Measurements from ENCODE around the gene SNAI3.
A peak's percentile ranks its signal among the peaks of the same experiment; 100 is the strongest.

Gene SNAI3

GRCh38 chr16:88721236-88721635 is 34.9 kb upstream of the SNAI3 start:
- no peak for DNase-seq (ENCODE audit: low spot score)

GRCh38 chr16:88720396-88720970 is 34.2 kb upstream of the SNAI3 start:
- no peak for DNase-seq (ENCODE audit: low spot score)

- no peak for DNase-seq (ENCODE audit: low spot score)
These were observed 33.6 kb upstream of the SNAI3 start for GRCh38 chr16:88719933-88720296.

DNA sequence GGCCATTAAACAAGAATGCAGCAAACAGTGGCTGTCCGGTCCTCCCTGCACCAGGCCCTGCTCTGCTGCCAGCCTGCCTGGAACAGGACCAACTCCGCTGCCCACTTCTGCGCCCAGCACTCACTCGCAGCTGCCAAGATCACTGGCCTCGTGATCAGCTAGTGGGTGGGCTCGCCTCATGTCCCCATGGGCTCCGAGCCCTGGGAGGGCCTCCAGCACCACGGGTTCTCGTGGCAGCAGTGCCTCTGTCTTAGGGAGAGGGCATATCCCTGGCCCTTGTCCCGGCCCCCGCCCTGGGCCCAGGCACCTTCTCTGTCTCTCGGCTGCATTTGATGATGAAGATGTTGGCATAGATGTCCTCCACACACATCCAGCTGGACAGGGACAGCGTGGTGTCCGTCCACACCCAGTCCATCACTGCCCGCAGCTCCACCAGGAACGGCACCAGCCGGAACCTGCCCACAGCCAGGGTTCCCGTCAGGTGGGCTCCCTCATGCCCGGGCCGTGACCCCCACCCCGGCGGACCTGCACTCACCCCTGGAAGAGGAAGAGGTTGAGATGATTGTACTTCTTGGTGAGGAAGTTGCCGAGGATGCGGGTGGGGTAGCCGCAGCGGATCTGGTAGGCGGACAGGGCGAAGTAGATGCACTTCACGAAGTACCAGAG is 33.1 kb upstream of the SNAI3 start:
- DNase-seq (ENCODE audit: low spot score): no peak

- DNase-seq (ENCODE audit: low spot score): no peak
These were observed 31.9 kb upstream of the SNAI3 start for GRCh38 chr16:88718178-88718577.

DNA sequence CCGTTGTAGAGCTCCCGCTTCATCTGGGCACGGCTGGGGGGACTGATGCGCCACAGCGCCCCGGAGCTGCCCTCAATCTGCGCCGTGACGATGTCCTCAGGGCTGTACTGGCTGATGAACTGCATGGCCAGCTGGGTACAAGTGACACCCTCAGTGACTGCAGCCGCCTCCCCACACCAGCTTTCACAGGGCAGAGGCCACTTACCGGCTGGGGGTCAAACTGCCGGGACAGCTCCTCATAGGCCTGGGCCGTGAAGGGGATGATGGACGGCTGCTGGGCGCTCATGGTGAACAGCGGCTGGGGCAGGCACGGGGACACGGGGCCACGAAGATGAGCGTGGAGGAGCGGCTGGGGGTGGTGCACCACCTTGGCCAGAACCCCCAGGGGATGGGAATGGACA is 30.3 kb upstream of the SNAI3 start:
- DNase-seq (ENCODE audit: low spot score): no peak

GRCh38 chr16:88716201-88716600 is 29.9 kb upstream of the SNAI3 start:
- no peak for DNase-seq (ENCODE audit: low spot score)

- DNase-seq (ENCODE audit: low spot score): no peak
These were observed 29.2 kb upstream of the SNAI3 start for GRCh38 chr16:88715312-88716190.

DNA sequence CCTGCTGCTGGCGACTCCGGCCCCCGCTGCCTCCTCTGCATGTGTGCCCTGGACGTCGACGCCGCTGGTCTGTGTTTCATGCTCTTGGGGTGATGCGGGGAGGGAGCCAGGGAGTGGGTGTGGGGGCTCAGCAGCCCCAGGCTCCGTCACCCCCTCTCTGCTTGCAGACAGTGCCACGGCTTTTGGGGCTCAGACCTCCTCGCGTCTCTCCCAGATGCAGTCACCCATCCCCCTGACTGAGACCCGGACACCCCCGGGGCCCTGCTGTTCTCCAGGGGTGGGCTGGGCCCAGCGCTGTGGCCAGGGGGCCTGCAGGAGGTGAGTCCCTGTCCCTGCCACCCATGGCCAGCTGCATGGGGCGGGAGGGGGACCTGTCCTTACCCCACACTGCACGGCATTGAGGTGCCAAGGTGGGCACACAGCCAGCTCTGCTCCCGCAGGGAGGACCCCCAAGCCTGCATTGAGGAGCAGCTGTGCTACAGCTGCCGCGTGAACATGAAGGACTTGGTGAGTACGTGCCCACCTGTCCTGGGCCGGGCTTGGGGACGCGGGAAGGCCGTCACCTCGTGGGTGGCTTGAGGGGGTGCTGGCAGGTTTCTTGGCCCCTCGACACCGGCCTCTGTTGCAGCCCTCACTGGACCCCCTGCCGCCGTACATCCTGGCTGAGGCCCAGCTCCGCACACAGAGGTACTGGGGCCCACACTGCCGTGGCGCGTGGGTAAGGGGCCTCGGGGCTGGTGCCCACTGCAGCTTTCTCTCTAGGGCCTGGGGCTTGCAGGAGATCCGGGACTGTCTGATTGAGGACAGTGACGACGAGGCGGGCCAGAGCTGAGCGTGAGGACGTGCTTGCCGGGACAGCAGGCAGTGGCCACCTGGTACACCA is 28.4 kb upstream of the SNAI3 start:
- no peak for DNase-seq (ENCODE audit: low spot score)

DNA sequence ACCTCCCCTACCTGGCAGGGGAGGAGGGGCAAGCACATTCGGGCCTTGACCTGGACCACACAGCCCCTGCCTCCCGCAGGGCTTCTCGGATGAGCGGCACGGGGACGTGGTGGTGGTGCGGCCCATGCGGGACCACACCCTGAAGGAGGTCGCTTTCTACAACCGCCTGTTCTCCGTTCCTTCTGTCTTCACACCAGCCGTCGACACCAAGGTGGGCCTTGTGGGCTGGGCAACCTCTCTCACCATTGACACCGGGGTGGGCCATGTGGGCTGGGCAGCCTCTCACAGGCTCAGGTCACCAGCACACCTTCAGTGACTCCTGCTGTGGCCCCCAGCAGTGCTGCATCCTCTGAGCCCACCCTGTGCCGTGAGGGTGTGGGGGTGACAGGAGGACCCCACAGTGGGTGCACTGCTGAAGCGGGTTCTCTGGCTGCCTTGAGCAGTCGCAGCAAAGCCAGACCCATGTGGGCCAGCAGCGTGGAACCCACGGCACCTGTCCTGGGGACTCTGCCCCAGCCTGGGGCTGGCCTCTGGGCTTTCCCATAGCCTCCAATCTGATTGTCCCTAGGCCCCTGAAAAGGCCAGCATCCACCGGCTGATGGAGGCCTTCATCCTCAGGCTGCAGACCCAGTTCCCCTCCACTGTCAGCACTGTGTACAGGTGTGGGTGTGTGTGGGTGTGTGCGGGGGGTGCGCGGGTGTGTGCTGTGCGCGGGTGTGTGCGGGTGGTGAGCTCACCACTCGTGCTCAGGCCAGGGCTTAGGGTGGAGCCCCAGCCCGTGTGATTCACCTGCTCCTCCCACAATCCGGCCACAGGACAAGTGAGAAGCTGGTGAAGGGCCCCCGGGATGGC is 27.5 kb upstream of the SNAI3 start:
- DNase-seq (ENCODE audit: low spot score): no peak

- no peak for DNase-seq (ENCODE audit: low spot score)
These were observed 26.7 kb upstream of the SNAI3 start for GRCh38 chr16:88713054-88713453.

DNA sequence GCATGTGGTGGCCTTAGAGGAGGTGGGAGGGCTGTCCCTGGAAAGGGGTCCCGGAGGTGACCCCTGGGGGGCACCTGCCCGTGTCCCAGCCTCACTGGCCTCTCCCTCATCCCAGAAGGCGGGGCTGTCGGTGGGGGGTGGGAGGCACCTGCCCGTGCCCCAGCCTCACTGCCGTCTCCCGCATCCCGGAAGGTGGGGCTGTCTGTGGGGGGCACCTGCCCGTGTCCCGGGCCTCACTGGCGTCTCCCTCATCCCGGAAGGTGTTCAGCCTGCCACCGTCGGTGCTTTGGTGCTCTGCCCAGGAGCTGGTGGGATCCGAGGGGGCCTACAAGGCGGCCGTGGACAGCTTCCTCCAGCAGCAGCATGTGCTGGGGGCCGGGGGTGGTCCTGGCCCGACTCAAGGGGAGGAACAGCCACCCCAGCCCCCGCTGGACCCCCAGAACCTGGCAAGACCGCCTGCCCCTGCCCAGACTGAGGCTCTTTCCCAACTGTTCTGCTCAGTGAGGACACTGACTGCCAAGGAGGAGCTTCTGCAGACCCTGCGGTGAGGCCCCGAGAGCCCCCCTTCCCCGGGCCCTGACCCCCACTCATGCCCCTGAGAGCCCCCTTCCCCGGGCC is 26.2 kb upstream of the SNAI3 start:
- no peak for DNase-seq (ENCODE audit: low spot score)

DNA sequence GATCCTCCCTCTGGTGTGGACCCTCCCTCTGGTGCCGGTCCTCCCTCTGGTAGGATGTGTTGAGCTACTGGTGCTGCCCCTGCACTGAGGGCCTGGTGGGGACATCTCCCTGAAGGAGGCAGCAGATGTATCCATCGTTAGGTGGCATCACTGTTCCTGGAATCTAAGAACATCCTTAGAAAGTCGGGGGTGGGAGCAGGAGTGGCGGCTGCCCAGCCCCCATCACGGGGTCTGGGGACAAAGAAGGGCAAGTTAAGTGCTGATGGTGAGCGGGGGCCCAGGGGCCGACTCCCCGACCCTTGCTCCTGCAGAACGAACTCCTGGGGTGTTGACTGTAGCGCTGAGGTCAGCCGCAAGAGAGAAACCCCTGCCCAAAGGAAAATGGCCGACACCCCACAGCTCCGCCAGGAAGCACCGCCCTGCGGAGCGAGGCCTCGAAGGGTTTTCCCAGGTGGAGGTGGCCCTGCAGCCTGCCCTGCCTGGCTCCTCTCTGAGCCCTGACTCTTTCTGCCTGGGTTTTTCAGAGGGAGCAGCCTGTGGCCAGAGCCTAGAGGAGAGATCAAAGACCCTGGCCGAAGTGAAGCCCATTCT is 25.5 kb upstream of the SNAI3 start:
- no peak for DNase-seq (ENCODE audit: low spot score)

DNA sequence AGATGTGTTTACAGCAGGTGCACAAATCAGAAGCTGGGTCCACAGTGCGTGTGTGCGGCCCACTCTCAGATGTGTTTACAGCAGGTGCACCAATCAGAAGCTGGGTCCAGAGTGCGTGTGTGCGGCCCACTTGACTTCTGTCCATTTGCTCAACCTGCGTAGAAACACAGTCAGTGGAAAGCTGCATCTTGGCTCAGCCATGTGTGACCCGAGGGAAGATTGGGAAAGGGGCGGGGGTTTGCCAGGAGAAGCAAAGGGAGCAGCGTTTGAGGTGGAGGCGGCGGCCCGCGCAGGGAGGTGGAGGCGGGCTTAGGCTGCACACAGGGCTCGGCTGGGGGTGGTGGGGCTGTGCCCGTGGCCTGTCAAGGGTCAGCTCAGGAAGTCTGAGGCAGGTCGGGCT is 24.2 kb upstream of the SNAI3 start:
- no peak for DNase-seq (ENCODE audit: low spot score)

DNA sequence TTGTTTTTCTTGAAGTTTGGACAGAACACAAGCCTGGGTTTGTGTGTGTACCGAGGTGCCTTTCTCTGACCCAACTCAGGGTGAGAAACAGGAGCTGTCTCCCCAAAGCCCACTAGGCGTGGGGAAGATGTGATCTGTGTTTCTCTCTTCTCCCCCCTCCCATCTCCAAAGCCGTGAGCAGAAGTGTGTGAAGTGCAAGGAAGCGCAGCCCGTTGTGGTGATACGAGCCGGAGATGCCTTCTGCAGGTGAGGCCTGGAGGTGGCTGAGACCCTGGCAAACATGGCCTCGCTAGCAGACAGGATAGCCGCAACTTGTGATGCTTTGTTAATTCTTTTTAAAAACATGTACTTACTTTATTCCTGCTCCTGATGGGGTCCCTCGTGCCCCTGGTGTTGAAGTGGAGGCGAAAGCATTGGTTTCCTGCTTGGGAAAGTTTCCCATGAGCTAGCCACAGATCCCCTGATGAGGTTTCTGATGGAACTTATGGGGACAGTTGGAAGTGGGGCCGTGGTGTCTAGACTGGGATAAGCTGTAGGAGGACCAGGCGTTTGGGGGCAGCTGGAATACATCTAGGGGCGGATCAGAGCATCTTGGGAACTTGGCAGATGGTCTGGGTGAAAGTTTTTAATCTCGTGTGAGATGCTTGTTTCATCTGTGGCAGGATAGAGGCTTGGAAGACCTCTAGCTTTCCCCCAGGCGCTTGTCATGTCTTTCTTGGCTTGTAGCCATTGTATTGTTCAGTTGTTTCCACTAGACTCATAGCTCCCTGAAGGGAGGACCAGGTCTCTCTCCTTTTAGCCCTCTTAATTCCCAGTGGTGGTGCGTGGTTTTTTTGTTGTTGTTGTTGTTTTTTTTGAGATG is 20.9 kb upstream of the SNAI3 start:
- no peak for DNase-seq (ENCODE audit: low spot score)

DNA sequence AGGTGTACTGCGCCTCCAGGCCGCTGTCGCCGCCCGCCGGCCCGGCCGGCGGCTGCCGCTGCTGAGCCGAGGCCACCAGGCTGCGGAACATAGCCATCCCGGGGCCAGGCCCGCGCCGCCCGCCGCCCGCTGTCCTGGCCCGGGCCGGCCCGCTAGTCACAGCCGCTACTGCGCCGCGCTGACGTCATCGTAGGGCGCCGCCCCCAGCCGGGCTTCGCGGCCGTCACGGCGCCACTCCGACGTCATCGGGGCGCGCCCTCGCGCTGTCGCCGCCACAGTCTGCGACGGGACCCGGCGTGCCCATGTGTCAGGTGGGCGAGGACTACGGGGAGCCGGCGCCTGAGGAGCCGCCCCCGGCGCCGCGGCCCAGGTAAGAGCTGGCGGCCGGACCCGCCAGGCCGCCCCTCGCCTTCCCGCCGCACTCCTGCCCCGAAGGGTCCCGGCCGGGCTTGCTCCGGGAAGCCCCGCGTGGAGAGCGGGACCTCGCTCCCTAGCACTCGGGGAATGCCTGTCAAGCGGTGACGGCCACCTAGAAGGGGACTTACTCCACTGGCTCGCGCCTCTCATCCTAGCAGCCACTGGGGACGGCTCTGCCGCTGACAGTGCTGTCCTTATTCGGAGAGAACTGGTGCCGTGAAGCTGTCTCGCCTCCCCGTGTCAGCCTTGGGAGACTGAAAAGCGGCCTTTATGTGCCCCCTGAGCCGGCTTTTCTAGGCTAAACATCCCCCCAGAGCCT is 20.1 kb upstream of the SNAI3 start, which contains the start of the genes CTU2 and RNF166:
CTU2 (plus strand) TSS at position 275 of the 736 bp plus-strand sequence; CDS start at position 303, 28 bp downstream.
RNF166 (minus strand) TSS at position 180 of the 736 bp plus-strand sequence; CDS start at position 97, 83 bp downstream.
- peak; percentile 93 for DNase-seq (ENCODE audit: low spot score)

DNA sequence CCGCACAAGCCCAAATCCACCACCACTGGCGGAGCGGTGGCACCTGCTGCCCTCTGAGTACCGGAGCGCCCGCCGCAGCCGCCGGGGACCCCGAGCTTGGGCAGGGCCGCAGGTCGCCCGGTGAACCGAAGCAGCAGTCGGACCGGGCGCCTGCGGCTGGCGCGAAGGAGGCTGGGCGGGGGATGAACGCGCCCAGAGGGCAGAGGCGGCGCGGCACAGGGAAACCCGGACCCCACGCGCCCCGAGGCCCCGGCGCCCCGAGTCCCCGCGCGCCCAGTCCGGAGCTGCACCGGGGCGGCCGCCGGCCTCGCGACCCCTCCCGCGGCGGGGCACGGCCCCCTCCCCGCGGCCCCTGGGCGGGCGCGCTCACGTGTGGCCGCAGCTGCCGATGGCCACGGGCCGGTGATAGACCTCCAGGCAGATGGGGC is 19.5 kb upstream of the SNAI3 start:
- no peak for DNase-seq (ENCODE audit: low spot score)

DNA sequence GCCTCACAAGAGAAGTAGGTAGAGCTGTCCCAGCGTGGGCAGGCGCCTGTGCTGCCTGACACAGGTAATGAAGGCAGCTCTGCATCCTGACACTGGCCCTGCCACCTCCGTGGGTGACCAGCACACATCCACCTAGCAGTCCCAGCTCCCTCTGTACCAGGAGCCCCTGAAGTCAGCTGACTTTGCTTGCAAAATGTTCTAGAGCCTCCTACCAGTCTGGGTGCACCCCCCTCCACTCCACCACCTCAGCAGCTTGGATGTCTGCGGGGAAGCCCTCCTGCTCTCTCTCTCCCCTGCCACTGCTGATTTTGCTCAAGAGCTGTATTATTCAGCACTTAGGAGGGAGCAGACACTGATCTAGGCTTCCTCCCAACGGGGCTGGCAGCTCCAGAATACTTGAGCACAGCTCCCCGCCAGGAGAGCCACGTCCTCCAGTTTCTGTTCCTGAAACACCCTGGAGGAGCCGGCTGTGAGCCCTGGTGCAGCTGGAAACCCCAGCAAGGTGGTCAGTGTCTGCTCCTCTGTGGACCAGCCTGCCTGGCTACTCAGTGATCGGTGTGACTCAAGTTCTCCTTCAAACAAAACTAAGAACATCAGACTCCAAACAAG is 18.9 kb upstream of the SNAI3 start:
- DNase-seq (ENCODE audit: low spot score): no peak
